ENCODE data around the gene C13orf46.

GRCh38 chr13:114021464-114022308, 47.8 kb upstream of the C13orf46 start:
- TF ChIP-seq CTCF (IDR thresholded peaks at IDR 0.05; ENCODE audit: low read depth, low read length, missing input control) (no peak), SP1 (IDR thresholded peaks at IDR 0.05) (no peak), TAF1 (conservative IDR thresholded peaks at IDR 0.05) (no peak), EGR1 (IDR thresholded peaks at IDR 0.05; ENCODE audit: low read depth in 2 of 2) (no peak), JUND (IDR thresholded peaks at IDR 0.05) (no peak), MAX (IDR thresholded peaks at IDR 0.05) (no peak)
- TF ChIP-seq, protein P1, sequence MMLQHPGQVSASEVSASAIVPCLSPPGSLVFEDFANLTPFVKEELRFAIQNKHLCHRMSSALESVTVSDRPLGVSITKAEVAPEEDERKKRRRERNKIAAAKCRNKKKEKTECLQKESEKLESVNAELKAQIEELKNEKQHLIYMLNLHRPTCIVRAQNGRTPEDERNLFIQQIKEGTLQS (IDR thresholded peaks at IDR 0.05) = no peak
